ENCODE data around the gene EEF1G. TPM values are rescaled to one million over a fixed set of nuclear protein-coding genes. Genes with fewer than 3 reads are reported as not detected.
A peak's percentile ranks its signal among the peaks of the same experiment; 100 is the strongest.

Gene EEF1G
- total and polyA plus RNA-seq, 2 of the 13 experiments (the other 11 are each of a cell fraction or from before 2014, with no cell fraction given) = 1,787 to 2,144 TPM

DNA sequence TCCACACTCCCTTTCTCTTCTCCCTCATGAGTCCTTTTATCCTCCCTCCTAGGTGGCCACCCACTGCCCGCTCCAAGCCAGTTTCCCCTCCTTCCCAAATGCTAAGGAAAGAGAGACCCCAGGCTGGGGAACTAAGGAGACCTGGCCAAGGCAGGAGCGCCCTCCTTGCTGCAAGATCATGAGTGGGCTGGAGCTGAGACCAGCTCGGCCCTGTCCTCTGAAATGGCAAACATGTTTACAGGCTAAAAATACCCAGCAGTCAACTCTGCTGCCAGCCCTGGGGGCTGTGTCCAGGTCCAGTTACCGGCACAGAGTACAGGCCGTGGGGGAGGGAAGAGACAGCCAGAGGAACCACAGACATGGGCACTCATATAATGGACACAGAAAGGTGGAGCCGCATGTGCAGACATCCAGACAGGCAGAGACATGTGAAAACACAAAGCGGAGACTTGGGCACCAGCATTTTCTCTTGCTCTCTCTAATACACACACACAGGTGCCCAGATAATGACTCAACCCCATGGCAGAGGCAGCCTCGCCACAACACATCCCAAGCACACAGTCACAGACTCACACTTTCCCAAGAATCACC is 25.9 kb downstream of the EEF1G start (continued):
- TF ChIP-seq SAP130 (CRISPR knock-in tag; IDR thresholded peaks at IDR 0.05; ENCODE audit: low read depth) (peak; percentile 91), REXO4 (CRISPR knock-in tag; IDR thresholded peaks at IDR 0.05; ENCODE audit: borderline replicate concordance) (no peak), SMARCE1 (IDR thresholded peaks at IDR 0.05; ENCODE audit: borderline replicate concordance) (no peak), SIX1 (CRISPR knock-in tag; IDR thresholded peaks at IDR 0.05; ENCODE audit: borderline replicate concordance) (peak; percentile 50; the same call in 1 of the 2 replicates), ZEB1 (IDR thresholded peaks at IDR 0.05; ENCODE audit: insufficient replicate concordance, low read depth) (no peak), CBX1 (IDR thresholded peaks at IDR 0.05; ENCODE audit: low read depth) (peak; percentile 46), SRSF9 (IDR thresholded peaks at IDR 0.05; ENCODE audit: borderline replicate concordance, insufficient read depth, low read depth, low read length, poor library complexity, severe bottlenecking) (no peak), ZNF75D (CRISPR knock-in tag; IDR thresholded peaks at IDR 0.05; ENCODE audit: borderline replicate concordance) (no peak), ZNF598 (CRISPR knock-in tag; IDR thresholded peaks at IDR 0.05; ENCODE audit: borderline replicate concordance) (no peak)
- TF ChIP-seq, protein P1, sequence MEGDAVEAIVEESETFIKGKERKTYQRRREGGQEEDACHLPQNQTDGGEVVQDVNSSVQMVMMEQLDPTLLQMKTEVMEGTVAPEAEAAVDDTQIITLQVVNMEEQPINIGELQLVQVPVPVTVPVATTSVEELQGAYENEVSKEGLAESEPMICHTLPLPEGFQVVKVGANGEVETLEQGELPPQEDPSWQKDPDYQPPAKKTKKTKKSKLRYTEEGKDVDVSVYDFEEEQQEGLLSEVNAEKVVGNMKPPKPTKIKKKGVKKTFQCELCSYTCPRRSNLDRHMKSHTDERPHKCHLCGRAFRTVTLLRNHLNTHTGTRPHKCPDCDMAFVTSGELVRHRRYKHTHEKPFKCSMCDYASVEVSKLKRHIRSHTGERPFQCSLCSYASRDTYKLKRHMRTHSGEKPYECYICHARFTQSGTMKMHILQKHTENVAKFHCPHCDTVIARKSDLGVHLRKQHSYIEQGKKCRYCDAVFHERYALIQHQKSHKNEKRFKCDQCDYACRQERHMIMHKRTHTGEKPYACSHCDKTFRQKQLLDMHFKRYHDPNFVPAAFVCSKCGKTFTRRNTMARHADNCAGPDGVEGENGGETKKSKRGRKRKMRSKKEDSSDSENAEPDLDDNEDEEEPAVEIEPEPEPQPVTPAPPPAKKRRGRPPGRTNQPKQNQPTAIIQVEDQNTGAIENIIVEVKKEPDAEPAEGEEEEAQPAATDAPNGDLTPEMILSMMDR (CRISPR knock-in tag; IDR thresholded peaks at IDR 0.05) = peak; percentile 19; the same call in 1 of the 2 replicates
- TF ChIP-seq, protein P2, sequence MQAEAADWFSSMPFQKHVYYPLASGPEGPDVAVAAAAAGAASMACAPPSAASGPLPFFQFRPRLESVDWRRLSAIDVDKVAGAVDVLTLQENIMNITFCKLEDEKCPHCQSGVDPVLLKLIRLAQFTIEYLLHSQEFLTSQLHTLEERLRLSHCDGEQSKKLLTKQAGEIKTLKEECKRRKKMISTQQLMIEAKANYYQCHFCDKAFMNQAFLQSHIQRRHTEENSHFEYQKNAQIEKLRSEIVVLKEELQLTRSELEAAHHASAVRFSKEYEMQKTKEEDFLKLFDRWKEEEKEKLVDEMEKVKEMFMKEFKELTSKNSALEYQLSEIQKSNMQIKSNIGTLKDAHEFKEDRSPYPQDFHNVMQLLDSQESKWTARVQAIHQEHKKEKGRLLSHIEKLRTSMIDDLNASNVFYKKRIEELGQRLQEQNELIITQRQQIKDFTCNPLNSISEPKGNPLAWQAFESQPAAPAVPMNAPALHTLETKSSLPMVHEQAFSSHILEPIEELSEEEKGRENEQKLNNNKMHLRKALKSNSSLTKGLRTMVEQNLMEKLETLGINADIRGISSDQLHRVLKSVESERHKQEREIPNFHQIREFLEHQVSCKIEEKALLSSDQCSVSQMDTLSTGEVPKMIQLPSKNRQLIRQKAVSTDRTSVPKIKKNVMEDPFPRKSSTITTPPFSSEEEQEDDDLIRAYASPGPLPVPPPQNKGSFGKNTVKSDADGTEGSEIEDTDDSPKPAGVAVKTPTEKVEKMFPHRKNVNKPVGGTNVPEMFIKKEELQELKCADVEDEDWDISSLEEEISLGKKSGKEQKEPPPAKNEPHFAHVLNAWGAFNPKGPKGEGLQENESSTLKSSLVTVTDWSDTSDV (CRISPR knock-in tag; IDR thresholded peaks at IDR 0.05) = 0 out of 2 replicates have a peak, but pooled peaks have one; percentile 42
- TF ChIP-seq, protein P3, sequence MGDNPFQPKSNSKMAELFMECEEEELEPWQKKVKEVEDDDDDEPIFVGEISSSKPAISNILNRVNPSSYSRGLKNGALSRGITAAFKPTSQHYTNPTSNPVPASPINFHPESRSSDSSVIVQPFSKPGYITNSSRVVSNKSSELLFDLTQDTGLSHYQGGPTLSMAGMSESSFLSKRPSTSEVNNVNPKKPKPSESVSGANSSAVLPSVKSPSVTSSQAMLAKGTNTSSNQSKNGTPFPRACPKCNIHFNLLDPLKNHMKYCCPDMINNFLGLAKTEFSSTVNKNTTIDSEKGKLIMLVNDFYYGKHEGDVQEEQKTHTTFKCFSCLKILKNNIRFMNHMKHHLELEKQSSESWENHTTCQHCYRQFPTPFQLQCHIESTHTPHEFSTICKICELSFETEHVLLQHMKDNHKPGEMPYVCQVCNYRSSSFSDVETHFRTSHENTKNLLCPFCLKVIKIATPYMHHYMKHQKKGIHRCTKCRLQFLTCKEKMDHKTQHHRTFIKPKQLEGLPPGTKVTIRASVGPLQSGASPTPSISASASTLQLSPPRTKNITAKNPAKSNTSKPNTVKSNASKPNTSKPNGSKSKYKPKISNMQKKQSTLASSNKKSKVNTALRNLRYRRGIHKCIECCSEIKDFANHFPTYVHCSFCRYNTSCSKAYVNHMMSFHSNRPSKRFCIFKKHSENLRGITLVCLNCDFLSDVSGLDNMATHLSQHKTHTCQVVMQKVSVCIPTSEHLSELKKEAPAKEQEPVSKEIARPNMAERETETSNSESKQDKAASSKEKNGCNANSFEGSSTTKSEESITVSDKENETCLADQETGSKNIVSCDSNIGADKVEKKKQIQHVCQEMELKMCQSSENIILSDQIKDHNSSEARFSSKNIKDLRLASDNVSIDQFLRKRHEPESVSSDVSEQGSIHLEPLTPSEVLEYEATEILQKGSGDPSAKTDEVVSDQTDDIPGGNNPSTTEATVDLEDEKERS (CRISPR knock-in tag; IDR thresholded peaks at IDR 0.05) = no peak
- TF ChIP-seq, protein P4, sequence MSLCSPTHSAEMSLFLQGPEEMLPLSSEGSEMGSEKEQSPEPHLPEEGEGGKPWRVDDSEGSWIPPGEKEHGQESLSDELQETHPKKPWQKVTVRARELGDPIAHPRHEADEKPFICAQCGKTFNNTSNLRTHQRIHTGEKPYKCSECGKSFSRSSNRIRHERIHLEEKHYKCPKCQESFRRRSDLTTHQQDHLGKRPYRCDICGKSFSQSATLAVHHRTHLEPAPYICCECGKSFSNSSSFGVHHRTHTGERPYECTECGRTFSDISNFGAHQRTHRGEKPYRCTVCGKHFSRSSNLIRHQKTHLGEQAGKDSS (CRISPR knock-in tag; IDR thresholded peaks at IDR 0.05; ENCODE audit: borderline replicate concordance, low read depth) = no peak
- TF ChIP-seq, protein P5, sequence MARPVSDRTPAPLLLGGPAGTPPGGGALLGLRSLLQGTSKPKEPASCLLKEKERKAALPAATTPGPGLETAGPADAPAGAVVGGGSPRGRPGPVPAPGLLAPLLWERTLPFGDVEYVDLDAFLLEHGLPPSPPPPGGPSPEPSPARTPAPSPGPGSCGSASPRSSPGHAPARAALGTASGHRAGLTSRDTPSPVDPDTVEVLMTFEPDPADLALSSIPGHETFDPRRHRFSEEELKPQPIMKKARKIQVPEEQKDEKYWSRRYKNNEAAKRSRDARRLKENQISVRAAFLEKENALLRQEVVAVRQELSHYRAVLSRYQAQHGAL (CRISPR knock-in tag; IDR thresholded peaks at IDR 0.05; ENCODE audit: not compliant biosample characterization) = no peak
- TF ChIP-seq, protein P6, sequence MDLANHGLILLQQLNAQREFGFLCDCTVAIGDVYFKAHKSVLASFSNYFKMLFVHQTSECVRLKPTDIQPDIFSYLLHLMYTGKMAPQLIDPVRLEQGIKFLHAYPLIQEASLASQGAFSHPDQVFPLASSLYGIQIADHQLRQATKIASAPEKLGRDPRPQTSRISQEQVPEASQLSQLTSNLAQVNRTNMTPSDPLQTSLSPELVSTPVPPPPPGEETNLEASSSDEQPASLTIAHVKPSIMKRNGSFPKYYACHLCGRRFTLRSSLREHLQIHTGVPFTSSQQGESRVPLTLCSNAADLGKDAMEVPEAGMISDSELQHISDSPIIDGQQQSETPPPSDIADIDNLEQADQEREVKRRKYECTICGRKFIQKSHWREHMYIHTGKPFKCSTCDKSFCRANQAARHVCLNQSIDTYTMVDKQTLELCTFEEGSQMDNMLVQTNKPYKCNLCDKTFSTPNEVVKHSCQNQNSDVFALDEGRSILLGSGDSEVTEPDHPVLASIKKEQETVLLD (CRISPR knock-in tag; IDR thresholded peaks at IDR 0.05; ENCODE audit: low read depth) = no peak

Data from HepG2 (cell line).